B cell (primary cell): ENCODE results near the gene PCSK4. TPM values are rescaled to one million over a fixed set of nuclear protein-coding genes. Genes with fewer than 3 reads are reported as not detected.

ENCODE experiments used
- ATAC-seq: fragments of 200-7000 bp; cut with Tn5 transposase; one replicate; pipeline ENCODE4 v1.10.0; 2021; ENCODE audit warnings: low read depth, mild to moderate bottlenecking, moderate number of reproducible peaks, moderate library complexity
- CTCF ChIA-PET: fragments of 350-600 bp; sonication (Branson Sonifier 250); formaldehyde crosslinking; loops from one replicate; lab custom pipeline; 2021; ENCODE audit warnings: antibody characterized with exemption, inconsistent platforms; lab: Charles Lee
- POLR2A ChIA-PET: fragments of 350-600 bp; sonication (Branson Sonifier 250); formaldehyde crosslinking; loops from one replicate; lab custom pipeline; 2021; ENCODE audit warnings: antibody characterized with exemption; lab: Charles Lee
- DNase-seq: peaks from one replicate; pipeline ENCODE4 v3.0.0; 2013
- H2AFZ ChIP-seq: 2 replicates; pipeline ENCODE4 v1.6.1; 2012; ENCODE audit warnings: mild to moderate bottlenecking, low read depth, low read length; ENCODE audit not compliant: insufficient read depth, poor library complexity, severe bottlenecking
- H3K27ac ChIP-seq, 2 donors: 1 replicate in 1 of 2; 2 replicates in 1 of 2; pipeline ENCODE4 v1.5.1; 2012 to 2013; ENCODE audit warnings: low read length in 2 of 2, mild to moderate bottlenecking in 2 of 2, moderate library complexity in 1 of 2
- H3K27me3 ChIP-seq, 4 experiments: fragments of 200-600 bp in 1 of 4; sonication (generic) in 1 of 4; replicated peaks in 1 of 4; 1 replicate in 2 of 4; 2 replicates in 2 of 4; pipeline versions ENCODE4 v1.6.1 to v1.7.0; 2013 to 2016; ENCODE audit warnings: low read length in 3 of 4, mild to moderate bottlenecking in 2 of 4, mixed read lengths in 1 of 4, moderate library complexity in 1 of 4; ENCODE audit not compliant: insufficient read depth in 4 of 4, control insufficient read depth in 3 of 4; ENCODE audit errors: control extremely low read depth in 1 of 4
- H3K36me3 ChIP-seq, 2 experiments: replicated peaks in 1 of 2; 1 replicate in 1 of 2; 2 replicates in 1 of 2; pipeline versions ENCODE4 v1.6.1 to v1.7.1; 2013; ENCODE audit warnings: low read length in 1 of 2; ENCODE audit not compliant: insufficient read depth in 2 of 2, control insufficient read depth in 1 of 2; ENCODE audit errors: control extremely low read depth in 1 of 2, extremely low read depth in 1 of 2
- H3K4me1 ChIP-seq, 2 donors: fragments of 200-600 bp in 1 of 2; sonication (generic) in 1 of 2; 1 replicate in 1 of 2; 2 replicates in 1 of 2; pipeline versions ENCODE4 v1.5.1 to v1.6.1; 2013 to 2017; ENCODE audit warnings: low read length in 2 of 2; ENCODE audit not compliant: control insufficient read depth in 2 of 2, insufficient read depth in 2 of 2
- H3K4me2 ChIP-seq: replicated peaks from 2 replicates; pipeline ENCODE3; 2012; ENCODE audit warnings: mild to moderate bottlenecking, low read depth, low read length; ENCODE audit not compliant: poor library complexity, severe bottlenecking
- H3K4me3 ChIP-seq, 5 experiments: fragments of 200-600 bp in 1 of 5; sonication (generic) in 1 of 5; 1 replicate in 3 of 5; 2 replicates in 2 of 5; pipeline versions ENCODE4 v1.5.1 to v1.7.0; 2011 to 2016; ENCODE audit warnings: low read length in 4 of 5, mild to moderate bottlenecking in 4 of 5, low read depth in 2 of 5, control low read depth in 1 of 5, moderate library complexity in 1 of 5; ENCODE audit not compliant: insufficient read depth in 1 of 5; ENCODE audit errors: control extremely low read depth in 1 of 5, extremely low read depth in 1 of 5
- H3K79me2 ChIP-seq: fragments of 200-600 bp; sonication (generic); one replicate; pipeline ENCODE4 v1.6.0; 2016; ENCODE audit warnings: low read length; ENCODE audit not compliant: control insufficient read depth, insufficient read depth
- H3K9ac ChIP-seq: fragments of 200-600 bp; sonication (generic); 2 replicates; pipeline ENCODE4 v1.6.1; 2017; ENCODE audit warnings: mild to moderate bottlenecking, low read length, moderate library complexity
- H3K9me3 ChIP-seq, 3 donors: one replicate each; pipeline versions ENCODE4 v1.6.1 to v1.7.1; 2013; ENCODE audit warnings: low read length in 2 of 3; ENCODE audit not compliant: control insufficient read depth in 2 of 3, insufficient read depth in 1 of 3; ENCODE audit errors: control extremely low read depth in 1 of 3
- H4K20me1 ChIP-seq: 2 replicates; pipeline ENCODE4 v1.6.0; 2012; ENCODE audit warnings: mild to moderate bottlenecking, low read length; ENCODE audit not compliant: insufficient read depth, control insufficient read depth, poor library complexity, severe bottlenecking
- H3K27ac Mint-ChIP-seq: one replicate; pipeline ENCODE4 v1.8.0; 2021; ENCODE audit warnings: mixed read lengths
- H3K27me3 Mint-ChIP-seq: one replicate; pipeline ENCODE4 v1.8.0; 2021; ENCODE audit warnings: mixed read lengths
- H3K4me1 Mint-ChIP-seq: one replicate; pipeline ENCODE4 v1.8.0; 2021; ENCODE audit warnings: mixed read lengths
- H3K4me3 Mint-ChIP-seq: one replicate; pipeline ENCODE4 v1.8.0; 2021; ENCODE audit warnings: mixed read lengths
- H3K9me3 Mint-ChIP-seq: one replicate; pipeline ENCODE4 v1.8.0; 2022; ENCODE audit warnings: mixed read lengths; ENCODE audit not compliant: insufficient read depth
- EZH2 ChIP-seq: IDR thresholded peaks from 2 replicates; pipeline ENCODE4 v1.6.1; 2012; ENCODE audit warnings: borderline replicate concordance, low read depth, mild to moderate bottlenecking, moderate library complexity, low read length; ENCODE audit not compliant: insufficient read depth, poor library complexity, severe bottlenecking
- WGBS: methylation state at CpG from one replicate; pipeline ENCODE4 v1.1.5; 2013; ENCODE audit warnings: missing lambda C conversion rate; ENCODE audit not compliant: insufficient coverage; 5-methylcytosine and 5-hydroxymethylcytosine counted together
- intact Hi-C: fragments of 100-400 bp; cut with micrococcal nuclease; formaldehyde crosslinking; loops from one replicate; pipeline ENCODE4 v1.10.0; 2022
- polyA plus RNA-seq: library from polyadenylated mRNA; depleted of rRNA; stranded (reverse); fragments of >200 nt; gene quantifications from 2 replicates; pipeline ENCODE4 v1.2.3, GENCODE V29; 2012
- total RNA-seq, 2 donors: library from RNA; stranded (reverse); fragments of 120-200 nt in 1 of 2; gene quantifications; 1 replicate in 1 of 2; 2 replicates in 1 of 2; pipeline versions ENCODE4 v1.2.3 to v1.2.4, GENCODE V29; 2013 to 2022
- TF ChIP-seq, protein P1 (sequence below): fragments of 200-600 bp; IDR thresholded peaks from one replicate; pipeline ENCODE4 v1.8.0; 2022; ENCODE audit warnings: antibody characterized with exemption, mild to moderate bottlenecking

Gene PCSK4
- total and polyA plus RNA-seq, 2 donors (not counting 1 experiment from before 2014, with no cell fraction given) = 1.1 to 1.3 TPM

GRCh38 chr19:1471515-1472160 lies 18.5 kb downstream of the PCSK4 start:
- ATAC-seq = no peak

More at GRCh38 chr19:1471515-1472160, 18.5 kb downstream of the PCSK4 start:
- H3K9me3 ChIP-seq = peaks cover 0 to 6% (median 0%) of the 10 kb centered on the region in 3 donors
- no peak overlapping the region for H3K27ac Mint-ChIP-seq
- no peaks in the 10 kb centered on the region for H3K36me3 ChIP-seq
- peaks cover 20% of the 10 kb centered on the region for H3K4me1 Mint-ChIP-seq
- peaks cover 3% of the 10 kb centered on the region for H3K27me3 Mint-ChIP-seq
- 29% methylated on average over 19 of the region's 24 CpGs for WGBS
- ChIA-PET CTCF (interaction anchor here (0.8 to 1.3 kb wide), 4 partner anchors 13 to 201 kb away, joined by 3 to 4 read pairs (median 4); no protein-coding TSS in a partner anchor), POLR2A (interaction anchor here (1.5 kb wide), 1 partner anchor 21 kb away, joined by 5 read pairs; no protein-coding TSS in a partner anchor)
- peaks cover 0 to 47% (median 15%) of the 10 kb centered on the region in 4 experiments for H3K27me3 ChIP-seq
- H3K4me3 Mint-ChIP-seq = peak overlapping the region; percentile 80
- H3K4me2 ChIP-seq = peak overlapping the region; percentile 98
- intact Hi-C loops = loop anchor here (2.0 kb wide), 1 partner anchor 19 kb away; the partner anchor contains the start of genes PCSK4 and REEP6
- peak overlapping the region in 3 of 5 experiments; percentile 32 to 55 (median 51) for H3K4me3 ChIP-seq
- peaks cover 45 to 52% of the 10 kb centered on the region in 2 donors for H3K4me1 ChIP-seq
- H3K79me2 ChIP-seq = peaks cover 19% of the 10 kb centered on the region
- no peak for DNase-seq
- peak overlapping the region; percentile 66 for H3K9ac ChIP-seq
- peaks cover 90% of the 10 kb centered on the region for H4K20me1 ChIP-seq
- no peaks in the 10 kb centered on the region for H3K9me3 Mint-ChIP-seq
- H3K27ac ChIP-seq = no peak overlapping the region
- no peak overlapping the region for H2AFZ ChIP-seq
- TF ChIP-seq EZH2 = no peak
- TF ChIP-seq, protein P1, sequence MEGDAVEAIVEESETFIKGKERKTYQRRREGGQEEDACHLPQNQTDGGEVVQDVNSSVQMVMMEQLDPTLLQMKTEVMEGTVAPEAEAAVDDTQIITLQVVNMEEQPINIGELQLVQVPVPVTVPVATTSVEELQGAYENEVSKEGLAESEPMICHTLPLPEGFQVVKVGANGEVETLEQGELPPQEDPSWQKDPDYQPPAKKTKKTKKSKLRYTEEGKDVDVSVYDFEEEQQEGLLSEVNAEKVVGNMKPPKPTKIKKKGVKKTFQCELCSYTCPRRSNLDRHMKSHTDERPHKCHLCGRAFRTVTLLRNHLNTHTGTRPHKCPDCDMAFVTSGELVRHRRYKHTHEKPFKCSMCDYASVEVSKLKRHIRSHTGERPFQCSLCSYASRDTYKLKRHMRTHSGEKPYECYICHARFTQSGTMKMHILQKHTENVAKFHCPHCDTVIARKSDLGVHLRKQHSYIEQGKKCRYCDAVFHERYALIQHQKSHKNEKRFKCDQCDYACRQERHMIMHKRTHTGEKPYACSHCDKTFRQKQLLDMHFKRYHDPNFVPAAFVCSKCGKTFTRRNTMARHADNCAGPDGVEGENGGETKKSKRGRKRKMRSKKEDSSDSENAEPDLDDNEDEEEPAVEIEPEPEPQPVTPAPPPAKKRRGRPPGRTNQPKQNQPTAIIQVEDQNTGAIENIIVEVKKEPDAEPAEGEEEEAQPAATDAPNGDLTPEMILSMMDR = no peak
